Measurements from ENCODE around the gene FAM174B.

The FAM174B gene

GRCh38 chr15:92643849-92644815 lies 11.4 kb downstream of the FAM174B start:
- TF ChIP-seq CTCF (IDR thresholded peaks at IDR 0.05; ENCODE audit: control extremely low read depth, extremely low read depth, low read depth, missing control alignments): no peak
- POLR2A ChIA-PET: interaction anchor here (1.4 kb wide), 1 partner anchor 9 kb away, joined by 6 read pairs; no protein-coding TSS in a partner anchor
- CTCF ChIA-PET: interaction anchor here (0.8 to 1.7 kb wide), 6 partner anchors 14 to 73 kb away, joined by 3 to 4 read pairs (median 3); no protein-coding TSS in a partner anchor
- DNase-seq (ENCODE audit: extremely low spot score): peak; percentile 43

- TF ChIP-seq CTCF (IDR thresholded peaks at IDR 0.05; ENCODE audit: control extremely low read depth, extremely low read depth, low read depth, missing control alignments): no peak
- CTCF ChIA-PET: interaction anchor here (2.6 kb wide), 1 partner anchor 10 kb away, joined by 9 read pairs; no protein-coding TSS in a partner anchor
- DNase-seq (ENCODE audit: extremely low spot score): no peak
- POLR2A ChIA-PET: no interaction called here
Measured at GRCh38 chr15:92638709-92639365, 16.7 kb downstream of the FAM174B start.

- no peak for DNase-seq (ENCODE audit: extremely low spot score)
- ChIA-PET CTCF (interaction anchor here (2.6 kb wide), 1 partner anchor 9 kb away, joined by 9 read pairs; no protein-coding TSS in a partner anchor), POLR2A (no interaction called here)
- no peak for TF ChIP-seq CTCF (IDR thresholded peaks at IDR 0.05; ENCODE audit: control extremely low read depth, extremely low read depth, low read depth, missing control alignments)
Measured at GRCh38 chr15:92638291-92638708, 17.3 kb downstream of the FAM174B start.

GRCh38 chr15:92637626-92638025 lies 17.9 kb downstream of the FAM174B start:
- ChIA-PET CTCF (interaction anchor here (0.8 to 2.6 kb wide), 2 partner anchors 9 to 39 kb away, joined by 3 to 9 read pairs; no protein-coding TSS in a partner anchor), POLR2A (no interaction called here)
- TF ChIP-seq CTCF (IDR thresholded peaks at IDR 0.05; ENCODE audit: control extremely low read depth, extremely low read depth, low read depth, missing control alignments): no peak
- DNase-seq (ENCODE audit: extremely low spot score): no peak

GRCh38 chr15:92636908-92637481 lies 18.6 kb downstream of the FAM174B start:
- POLR2A ChIA-PET: no interaction called here
- DNase-seq (ENCODE audit: extremely low spot score): no peak
- CTCF ChIA-PET: interaction anchor here (0.8 to 2.6 kb wide), 4 partner anchors 8 to 115 kb away, joined by 3 to 9 read pairs (median 3); no protein-coding TSS in a partner anchor
- no peak for TF ChIP-seq CTCF (IDR thresholded peaks at IDR 0.05; ENCODE audit: control extremely low read depth, extremely low read depth, low read depth, missing control alignments)

- CTCF ChIA-PET: interaction anchor here (1.1 to 1.8 kb wide), 3 partner anchors 11 to 115 kb away, joined by 3 to 6 read pairs (median 3); no protein-coding TSS in a partner anchor
- POLR2A ChIA-PET: no interaction called here
- DNase-seq (ENCODE audit: extremely low spot score): no peak
- TF ChIP-seq CTCF (IDR thresholded peaks at IDR 0.05; ENCODE audit: control extremely low read depth, extremely low read depth, low read depth, missing control alignments): no peak
Measured at GRCh38 chr15:92636401-92636907, 19.1 kb downstream of the FAM174B start.

Measured in GM10248 (cell line).